ENCODE data around the gene YPEL5.

DNA sequence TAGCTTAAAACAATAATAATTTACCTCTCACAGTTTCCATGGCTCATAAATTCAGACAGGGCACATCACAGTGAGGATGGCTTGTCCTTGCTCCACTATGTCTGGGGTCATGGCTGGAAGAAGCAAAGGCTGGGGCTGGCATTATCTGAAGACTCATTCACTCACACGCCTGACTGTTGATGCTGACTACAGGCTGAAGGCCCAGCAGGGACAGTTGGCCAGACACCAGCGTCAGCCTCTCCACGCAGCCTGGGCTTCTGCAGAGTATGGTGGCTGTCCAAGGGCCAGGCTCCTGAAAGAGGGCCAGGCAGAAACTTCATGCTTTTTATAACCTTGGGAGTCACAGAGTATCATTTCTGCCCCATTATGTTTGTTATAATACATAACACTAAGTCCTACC is 33.4 kb downstream of the YPEL5 start:
- TF ChIP-seq, protein P1, sequence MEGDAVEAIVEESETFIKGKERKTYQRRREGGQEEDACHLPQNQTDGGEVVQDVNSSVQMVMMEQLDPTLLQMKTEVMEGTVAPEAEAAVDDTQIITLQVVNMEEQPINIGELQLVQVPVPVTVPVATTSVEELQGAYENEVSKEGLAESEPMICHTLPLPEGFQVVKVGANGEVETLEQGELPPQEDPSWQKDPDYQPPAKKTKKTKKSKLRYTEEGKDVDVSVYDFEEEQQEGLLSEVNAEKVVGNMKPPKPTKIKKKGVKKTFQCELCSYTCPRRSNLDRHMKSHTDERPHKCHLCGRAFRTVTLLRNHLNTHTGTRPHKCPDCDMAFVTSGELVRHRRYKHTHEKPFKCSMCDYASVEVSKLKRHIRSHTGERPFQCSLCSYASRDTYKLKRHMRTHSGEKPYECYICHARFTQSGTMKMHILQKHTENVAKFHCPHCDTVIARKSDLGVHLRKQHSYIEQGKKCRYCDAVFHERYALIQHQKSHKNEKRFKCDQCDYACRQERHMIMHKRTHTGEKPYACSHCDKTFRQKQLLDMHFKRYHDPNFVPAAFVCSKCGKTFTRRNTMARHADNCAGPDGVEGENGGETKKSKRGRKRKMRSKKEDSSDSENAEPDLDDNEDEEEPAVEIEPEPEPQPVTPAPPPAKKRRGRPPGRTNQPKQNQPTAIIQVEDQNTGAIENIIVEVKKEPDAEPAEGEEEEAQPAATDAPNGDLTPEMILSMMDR (IDR thresholded peaks at IDR 0.05), result no peak
- TF ChIP-seq POLR2A (IDR thresholded peaks at IDR 0.05), result no peak
